K562 (cell line): ENCODE measurements around the gene TTLL10. TPM values are rescaled to one million over a fixed set of nuclear protein-coding genes. Genes with fewer than 3 reads are reported as not detected.

Experiments used
- ATAC-seq: fragments of 200-7000 bp; cut with Tn5 transposase; 3 replicates; pipeline ENCODE4 v1.9.1; 2020; ENCODE audit warnings: moderate library complexity
- BruUV-seq: library from RNA; stranded (reverse); fragments of 400-500 nt; replicated peaks from 2 replicates; lab custom pipeline; 2021; lab: Mats Ljungman, UMichigan
- CTCF ChIA-PET: fragments of 300-600 bp; formaldehyde crosslinking; extraction: SDS; loops from one replicate; lab custom pipeline; 2021; ENCODE audit warnings: low intra/inter-chr PET ratio; lab: Yijun Ruan, JAX
- POLR2A ChIA-PET: fragments of 300-600, 350-650 bp; sonication (Branson Sonifier 250); formaldehyde crosslinking; extraction: SDS; loops from one replicate; lab custom pipeline; 2021; ENCODE audit warnings: antibody characterized with exemption, inconsistent platforms; lab: Yijun Ruan, JAX
- DNase-seq, 4 experiments: peaks; one replicate each; pipeline versions ENCODE4 v3.0.0 to v3.0.0-alpha.2; 2011 to 2018; ENCODE audit warnings: low spot score in 3 of 4, mixed read lengths in 3 of 4; ENCODE audit errors: extremely low read depth in 1 of 4
- FAIRE-seq: peaks from 2 replicates; lab custom pipeline; 2011; peaks lifted over from hg19 to GRCh38; lab: Jason Lieb, UNC
- H2AFZ ChIP-seq: 2 replicates; pipeline ENCODE4 v1.6.0; 2011; ENCODE audit warnings: low read depth, low read length, control low read depth, inconsistent platforms
- H3K27ac ChIP-seq: fragments of 200-600 bp; 3 replicates; pipeline ENCODE4 v1.8.0; 2011; ENCODE audit warnings: low read depth, mild to moderate bottlenecking, control low read depth, inconsistent platforms, low read length, moderate library complexity, mixed read lengths; ENCODE audit errors: extremely low read depth
- H3K27me3 ChIP-seq, 2 experiments: fragments of 300-600 bp in 1 of 2; 2 replicates in 1 of 2; 3 replicates in 1 of 2; pipeline versions ENCODE4 v1.6.0 to v1.8.0; 2011; ENCODE audit warnings: inconsistent platforms in 2 of 2, low read length in 2 of 2, mild to moderate bottlenecking in 1 of 2, mixed read lengths in 1 of 2, moderate library complexity in 1 of 2; ENCODE audit not compliant: control insufficient read depth in 2 of 2, insufficient read depth in 2 of 2
- H3K36me3 ChIP-seq: fragments of 300-600 bp; 3 replicates; pipeline ENCODE4 v1.8.0; 2011; ENCODE audit warnings: mild to moderate bottlenecking, low read length, inconsistent platforms; ENCODE audit not compliant: control insufficient read depth, insufficient read depth
- H3K4me1 ChIP-seq, 2 experiments: fragments of 200-600 bp in 1 of 2; replicated peaks in 1 of 2; 2 replicates in 1 of 2; 3 replicates in 1 of 2; pipeline versions ENCODE4 v1.5.1 to v1.8.0; 2011; ENCODE audit warnings: inconsistent platforms in 2 of 2, low read length in 2 of 2, mild to moderate bottlenecking in 1 of 2, mixed read lengths in 1 of 2, moderate library complexity in 1 of 2; ENCODE audit not compliant: control insufficient read depth in 2 of 2, insufficient read depth in 2 of 2
- H3K4me2 ChIP-seq: 2 replicates; pipeline ENCODE4 v1.6.1; 2011; ENCODE audit warnings: low read length, control low read depth, inconsistent platforms, mixed read lengths; ENCODE audit not compliant: insufficient read depth
- H3K4me3 ChIP-seq: fragments of 200-600 bp; sonication (generic), shearing (Covaris generic); 2 replicates; pipeline ENCODE4 v1.5.1; 2016; ENCODE audit warnings: control low read depth, inconsistent platforms
- H3K79me2 ChIP-seq: fragments of 200-600 bp; 3 replicates; pipeline ENCODE4 v1.8.0; 2011; ENCODE audit warnings: low read length, inconsistent platforms; ENCODE audit not compliant: control insufficient read depth, insufficient read depth
- H3K9ac ChIP-seq, 2 experiments: 2 replicates each; pipeline versions ENCODE4 v1.6.0 to v1.6.1; 2011; ENCODE audit warnings: low read depth in 2 of 2, low read length in 2 of 2, control low read depth in 1 of 2, inconsistent platforms in 1 of 2, mild to moderate bottlenecking in 1 of 2, mixed read lengths in 1 of 2; ENCODE audit not compliant: insufficient read depth in 1 of 2
- H3K9me1 ChIP-seq: one replicate; pipeline ENCODE4 v1.6.0; 2011; ENCODE audit warnings: inconsistent platforms, mild to moderate bottlenecking, low read length, moderate library complexity; ENCODE audit not compliant: control insufficient read depth, insufficient read depth
- H3K9me3 ChIP-seq: replicated peaks from 2 replicates; pipeline ENCODE4 v1.5.1; 2011; ENCODE audit warnings: low read depth, low read length, inconsistent platforms; ENCODE audit not compliant: control insufficient read depth, insufficient read depth
- H4K20me1 ChIP-seq: replicated peaks from 2 replicates; pipeline ENCODE4 v1.6.1; 2011; ENCODE audit warnings: low read length, inconsistent platforms, mixed read lengths; ENCODE audit not compliant: control insufficient read depth, insufficient read depth
- ARID2 ChIP-seq: fragments of 450-650 bp; IDR thresholded peaks from 2 replicates; pipeline ENCODE4 v1.6.1; 2017; ENCODE audit warnings: antibody characterized with exemption, mild to moderate bottlenecking
- ATF1 ChIP-seq, 2 experiments: fragments of 450-650 bp in 1 of 2; IDR thresholded peaks; 2 replicates each; pipeline ENCODE4 v1.6.1; 2016; ENCODE audit warnings: missing compliant biosample characterization in 1 of 2, missing genetic modification characterization in 1 of 2
- ELF2 ChIP-seq: fragments of 250-450 bp; sonication (Bioruptor Pico); IDR thresholded peaks from 2 replicates; pipeline ENCODE4 v1.5.0; 2021; ENCODE audit warnings: mild to moderate bottlenecking
- KDM1A ChIP-seq, 2 experiments: fragments of 450-650 bp; IDR thresholded peaks; 2 replicates each; pipeline ENCODE4 v1.6.1; 2016; ENCODE audit warnings: mild to moderate bottlenecking in 2 of 2
- KLF1 ChIP-seq: fragments of 450-650 bp; IDR thresholded peaks from 2 replicates; pipeline ENCODE4 v1.6.1; 2016; ENCODE audit warnings: missing genetic modification characterization, missing compliant biosample characterization
- NCOR1 ChIP-seq: fragments of 450-650 bp; IDR thresholded peaks from 2 replicates; pipeline ENCODE4 v1.6.1; 2016; ENCODE audit warnings: mild to moderate bottlenecking, moderate library complexity
- NFYB ChIP-seq: IDR thresholded peaks from 2 replicates; pipeline ENCODE4 v1.6.1; 2011; ENCODE audit warnings: mild to moderate bottlenecking, moderate library complexity; ENCODE audit not compliant: insufficient read length; ENCODE audit errors: extremely low read depth
- NR3C1 ChIP-seq: sonication (generic); formaldehyde crosslinking; IDR thresholded peaks from 2 replicates; pipeline ENCODE4 v1.8.1; 2022; ENCODE audit warnings: missing genetic modification reagents
- POLR2B ChIP-seq: fragments of 450-650 bp; IDR thresholded peaks from 2 replicates; pipeline ENCODE4 v1.6.1; 2018; ENCODE audit warnings: low read depth; ENCODE audit not compliant: partially characterized antibody
- POLR2G ChIP-seq: fragments of 200-400 bp; formaldehyde crosslinking; IDR thresholded peaks from 2 replicates; pipeline ENCODE4 v1.6.1; 2017; ENCODE audit warnings: low read depth, mild to moderate bottlenecking, antibody characterized with exemption, low read length, moderate library complexity
- SUPT5H ChIP-seq: fragments of 450-650 bp; IDR thresholded peaks from 2 replicates; pipeline ENCODE4 v1.6.1; 2016
- TARDBP ChIP-seq: fragments of 450-650 bp; IDR thresholded peaks from 2 replicates; pipeline ENCODE4 v1.6.1; 2016
- TRIM24 ChIP-seq, 2 experiments: fragments of 450-650 bp; IDR thresholded peaks; 2 replicates each; pipeline ENCODE4 v1.6.1; 2016
- ZNF75A ChIP-seq: fragments of 450-650 bp; formaldehyde crosslinking; IDR thresholded peaks from 2 replicates; pipeline ENCODE4 v1.4.0; 2020; ENCODE audit warnings: mild to moderate bottlenecking
- WGBS: fragments of 100-300 bp; shearing (Covaris generic); methylation state at CpG from one replicate; pipeline ENCODE4 v1.1.6; 2016; ENCODE audit warnings: low coverage, mixed read lengths; ENCODE audit not compliant: insufficient coverage; ENCODE audit errors: missing lambda C conversion rate; 5-methylcytosine and 5-hydroxymethylcytosine counted together
- in situ Hi-C: fragments of 300-500 bp; cut with MboI; formaldehyde crosslinking; loops from 4 replicates; pipeline ENCODE4 v1.15.0; 2018; ENCODE audit warnings: inconsistent platforms, mixed read lengths
- intact Hi-C: fragments of 100-400 bp; cut with micrococcal nuclease; formaldehyde crosslinking; loops from 2 replicates; pipeline ENCODE4 v1.14.2; 2022
- polyA plus RNA-seq, 8 experiments: library from polyadenylated mRNA; depleted of rRNA in 4 of 8; stranded (reverse) in 5 of 8; unstranded in 3 of 8; fragments of >200 nt; fragmentation: Nextera tagmentation in 2 of 8; fragmentation: Illumina TruSeq in 1 of 8; extraction: Ambion mirVana in 2 of 8; extraction: Trizol in 1 of 8; gene quantifications; 2 replicates each; pipeline versions ENCODE4 v1.2.1 to v1.2.3, GENCODE V29; 2011 to 2014; ENCODE audit warnings: inconsistent platforms in 1 of 8, missing spikeins in 1 of 8
- total RNA-seq, 7 experiments: library from RNA; depleted of rRNA in 6 of 7; stranded (reverse); fragments of >200 nt in 6 of 7; fragmentation: Illumina TruSeq in 2 of 7; extraction: Trizol in 2 of 7; gene quantifications; 2 replicates each; pipeline versions ENCODE4 v1.2.1 to v1.2.3, GENCODE V29; 2011 to 2021; ENCODE audit warnings: low replicate concordance in 1 of 7
- TF ChIP-seq, protein P1 (sequence below), 2 experiments: fragments of 450-650 bp; IDR thresholded peaks; 2 replicates each; pipeline ENCODE4 v1.6.1; 2016; ENCODE audit warnings: mild to moderate bottlenecking in 2 of 2, borderline replicate concordance in 1 of 2, low read depth in 1 of 2, moderate library complexity in 1 of 2

TTLL10 gene
- total and polyA plus RNA-seq, 9 of the 15 experiments (the other 6 are each of a cell fraction or from before 2014, with no cell fraction given): not detected

GRCh38 chr1:1222575-1223225 lies 49.0 kb downstream of the TTLL10 start:
- ATAC-seq: no peak; the same call in 2 of the 3 replicates
- Histone ChIP-seq H3K9me3 (no peaks in the 10 kb centered on the region), H3K36me3 (peaks cover 97% of the 10 kb centered on the region; the same call in 2 of the 3 replicates), H3K79me2 (peaks cover 37% of the 10 kb centered on the region), H3K9ac (peak overlapping the region in 1 of 2 experiments; percentile 18; a peak in 1 of 4 replicates), H3K4me1 (peaks cover 0 to 61% of the 10 kb centered on the region in 2 experiments; a peak in 1 of 5 replicates), H3K9me1 (no peaks in the 10 kb centered on the region), H3K27me3 (no peaks in the 10 kb centered on the region), H2AFZ (no peak overlapping the region), H3K27ac (no peak overlapping the region; the same call in 2 of the 3 replicates), H4K20me1 (peaks cover 9% of the 10 kb centered on the region; the same call in 1 of the 2 replicates), H3K4me3 (no peak overlapping the region), H3K4me2 (no peak overlapping the region)
- no TSS peak for BruUV-seq
- POLR2A ChIA-PET: interaction anchor here (0.8 to 1.0 kb wide), 2 partner anchors 18 to 39 kb away, joined by 4 read pairs; no protein-coding TSS in a partner anchor
- DNase-seq: no peak
- FAIRE-seq: peak; percentile 48
- intact Hi-C loops: no loop called here
- WGBS: 94% methylated on average over 38 of the region's 44 CpGs
- in situ Hi-C loops: no loop called here
- CTCF ChIA-PET: no interaction called here
- no peak for TF ChIP-seq ATF1 (CRISPR knock-in tag; IDR thresholded peaks at IDR 0.05)
- no peak for TF ChIP-seq ATF1 (tag; IDR thresholded peaks at IDR 0.05)
- TF ChIP-seq TRIM24 (IDR thresholded peaks at IDR 0.05): no peak
- no peak for TF ChIP-seq NR3C1 (CRISPR knock-in tag)
- TF ChIP-seq POLR2B: peak; percentile 24
- TF ChIP-seq NFYB: no peak
- no peak for TF ChIP-seq KLF1 (tag)
- peak; percentile 49; the same call in 1 of the 2 replicates for TF ChIP-seq SUPT5H
- peak; percentile 94 for TF ChIP-seq TARDBP
- no peak for TF ChIP-seq ZNF75A (CRISPR knock-in tag)
- TF ChIP-seq ELF2: no peak
- TF ChIP-seq ARID2: peak; percentile 37; the same call in 1 of the 2 replicates
- no peak for TF ChIP-seq NCOR1
- peak; percentile 47; the same call in 1 of the 2 replicates for TF ChIP-seq POLR2G
- peak in 1 of 2 experiments; percentile 92; a peak in 2 of 4 replicates for TF ChIP-seq KDM1A (IDR thresholded peaks at IDR 0.05)
- TF ChIP-seq, protein P1, sequence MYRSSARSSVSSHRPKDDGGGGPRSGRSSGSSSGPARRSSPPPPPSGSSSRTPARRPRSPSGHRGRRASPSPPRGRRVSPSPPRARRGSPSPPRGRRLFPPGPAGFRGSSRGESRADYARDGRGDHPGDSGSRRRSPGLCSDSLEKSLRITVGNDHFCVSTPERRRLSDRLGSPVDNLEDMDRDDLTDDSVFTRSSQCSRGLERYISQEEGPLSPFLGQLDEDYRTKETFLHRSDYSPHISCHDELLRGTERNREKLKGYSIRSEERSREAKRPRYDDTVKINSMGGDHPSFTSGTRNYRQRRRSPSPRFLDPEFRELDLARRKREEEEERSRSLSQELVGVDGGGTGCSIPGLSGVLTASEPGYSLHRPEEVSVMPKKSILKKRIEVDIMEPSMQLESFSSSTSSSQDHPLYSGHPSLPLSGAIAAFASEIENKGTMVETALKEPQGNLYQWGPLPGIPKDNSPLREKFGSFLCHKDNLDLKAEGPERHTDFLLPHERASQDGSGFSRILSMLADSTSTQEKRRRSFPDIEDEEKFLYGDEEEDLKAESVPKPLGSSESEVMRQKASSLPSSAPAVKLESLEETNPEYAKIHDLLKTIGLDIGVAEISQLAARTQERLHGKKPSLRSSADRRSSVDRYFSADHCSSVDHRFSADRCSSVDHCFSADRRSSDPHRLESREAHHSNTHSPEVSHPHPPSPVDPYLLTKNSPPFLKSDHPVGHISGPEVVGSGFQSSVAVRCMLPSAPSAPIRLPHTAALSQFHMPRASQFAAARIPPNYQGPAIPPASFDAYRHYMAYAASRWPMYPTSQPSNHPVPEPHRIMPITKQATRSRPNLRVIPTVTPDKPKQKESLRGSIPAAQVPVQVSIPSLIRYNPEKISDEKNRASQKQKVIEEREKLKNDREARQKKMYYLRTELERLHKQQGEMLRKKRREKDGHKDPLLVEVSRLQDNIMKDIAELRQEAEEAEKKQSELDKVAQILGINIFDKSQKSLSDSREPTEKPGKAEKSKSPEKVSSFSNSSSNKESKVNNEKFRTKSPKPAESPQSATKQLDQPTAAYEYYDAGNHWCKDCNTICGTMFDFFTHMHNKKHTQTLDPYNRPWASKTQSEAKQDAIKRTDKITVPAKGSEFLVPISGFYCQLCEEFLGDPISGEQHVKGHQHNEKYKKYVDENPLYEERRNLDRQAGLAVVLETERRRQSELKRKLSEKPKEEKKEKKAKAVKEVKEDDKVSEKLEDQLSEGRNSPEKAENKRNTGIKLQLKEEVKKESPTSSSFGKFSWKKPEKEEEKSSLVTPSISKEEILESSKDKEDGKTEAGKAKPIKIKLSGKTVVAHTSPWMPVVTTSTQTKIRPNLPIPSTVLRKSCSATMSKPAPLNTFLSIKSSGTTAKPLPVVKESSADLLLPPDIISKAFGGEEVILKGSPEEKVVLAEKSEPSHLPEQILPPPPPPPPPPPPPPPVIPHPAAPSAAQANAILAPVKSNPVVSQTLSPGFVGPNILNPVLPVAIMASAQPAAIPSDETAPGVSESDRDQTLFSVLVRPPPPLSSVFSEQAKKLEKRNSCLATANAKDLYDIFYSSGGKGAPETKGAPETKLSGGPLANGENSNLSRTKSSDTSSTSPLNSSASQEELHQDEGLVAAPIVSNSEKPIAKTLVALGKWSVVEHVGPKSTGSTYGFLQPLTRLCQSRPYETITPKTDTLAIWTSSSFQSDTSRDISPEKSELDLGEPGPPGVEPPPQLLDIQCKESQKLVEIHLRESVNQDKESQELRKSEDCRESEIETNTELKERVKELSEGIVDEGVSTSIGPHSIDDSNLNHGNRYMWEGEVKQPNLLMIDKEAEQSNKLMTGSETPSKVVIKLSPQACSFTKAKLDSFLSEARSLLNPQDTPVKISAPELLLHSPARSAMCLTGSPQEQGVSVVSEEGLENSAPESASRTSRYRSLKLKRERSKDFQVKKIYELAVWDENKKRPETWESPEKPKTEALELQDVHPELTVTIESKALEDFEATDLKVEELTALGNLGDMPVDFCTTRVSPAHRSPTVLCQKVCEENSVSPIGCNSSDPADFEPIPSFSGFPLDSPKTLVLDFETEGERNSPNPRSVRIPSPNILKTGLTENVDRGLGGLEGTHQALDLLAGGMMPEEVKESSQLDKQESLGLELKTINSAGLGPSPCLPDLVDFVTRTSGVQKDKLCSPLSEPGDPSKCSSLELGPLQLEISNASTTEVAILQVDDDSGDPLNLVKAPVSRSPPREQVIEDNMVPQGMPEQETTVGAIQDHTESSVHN (IDR thresholded peaks at IDR 0.05; ENCODE audit: borderline replicate concordance in 1 of 2, low read depth in 1 of 2): no peak
